Astrocyte (in vitro differentiated cells and primary cell): Measurements from ENCODE around the gene METRNL. TPM values are rescaled to one million over a fixed set of nuclear protein-coding genes. Genes with fewer than 3 reads are reported as not detected.
A peak's percentile ranks its signal among the peaks of the same experiment; 100 is the strongest.
"Not testable (repeated sequence)": the region's sequence is repeated elsewhere in the genome, so short reads cannot be mapped to it uniquely, and the experiment has no call there.

Experiments
- DNase-seq: peaks from one replicate; pipeline ENCODE4 v3.0.0-alpha.2; 2010; ENCODE audit warnings: low read depth
- FAIRE-seq: peaks from 2 replicates; lab custom pipeline; 2011; peaks lifted over from hg19 to GRCh38; lab: Jason Lieb, UNC
- H2AFZ ChIP-seq: 2 replicates; pipeline ENCODE4 v1.6.0; 2012; ENCODE audit warnings: low read depth, low read length, inconsistent platforms
- H3K27ac ChIP-seq: 2 replicates; pipeline ENCODE4 v1.5.1; 2011; ENCODE audit warnings: low read depth, low read length, inconsistent platforms
- H3K27me3 ChIP-seq: 2 replicates; pipeline ENCODE4 v1.6.0; 2011; ENCODE audit warnings: low read length, inconsistent platforms; ENCODE audit not compliant: insufficient read depth
- H3K36me3 ChIP-seq: 2 replicates; pipeline ENCODE4 v1.5.1; 2011; ENCODE audit warnings: low read length, inconsistent platforms; ENCODE audit not compliant: insufficient read depth
- H3K4me1 ChIP-seq: 2 replicates; pipeline ENCODE4 v1.5.1; 2011; ENCODE audit warnings: low read length, inconsistent platforms; ENCODE audit not compliant: insufficient read depth
- H3K4me2 ChIP-seq: 2 replicates; pipeline ENCODE4 v1.6.0; 2012; ENCODE audit warnings: low read length, inconsistent platforms
- H3K4me3 ChIP-seq: 2 replicates; pipeline ENCODE4 v1.5.1; 2011; ENCODE audit warnings: low read depth, mild to moderate bottlenecking, low read length, inconsistent platforms; ENCODE audit not compliant: insufficient read depth
- H3K79me2 ChIP-seq: 2 replicates; pipeline ENCODE4 v1.6.0; 2012; ENCODE audit warnings: mild to moderate bottlenecking, low read length, inconsistent platforms; ENCODE audit not compliant: insufficient read depth
- H3K9ac ChIP-seq: 2 replicates; pipeline ENCODE4 v1.6.0; 2012; ENCODE audit warnings: mild to moderate bottlenecking, low read length, inconsistent platforms
- H3K9me3 ChIP-seq: 2 replicates; pipeline ENCODE4 v1.5.1; 2012; ENCODE audit warnings: low read depth, mild to moderate bottlenecking, low read length, inconsistent platforms; ENCODE audit not compliant: insufficient read depth
- H4K20me1 ChIP-seq: 2 replicates; pipeline ENCODE4 v1.6.0; 2012; ENCODE audit warnings: low read length, inconsistent platforms; ENCODE audit not compliant: insufficient read depth
- H3K27ac Mint-ChIP-seq: one replicate; pipeline ENCODE4 v1.8.0; 2021; ENCODE audit warnings: mild to moderate bottlenecking, mixed read lengths; ENCODE audit not compliant: unreplicated experiment
- H3K27me3 Mint-ChIP-seq: one replicate; pipeline ENCODE4 v1.8.0; 2021; ENCODE audit warnings: low read depth, mixed read lengths; ENCODE audit not compliant: unreplicated experiment
- H3K36me3 Mint-ChIP-seq: one replicate; pipeline ENCODE4 v1.8.0; 2021; ENCODE audit warnings: low read depth, mixed read lengths; ENCODE audit not compliant: unreplicated experiment
- H3K4me1 Mint-ChIP-seq: one replicate; pipeline ENCODE4 v1.8.0; 2021; ENCODE audit warnings: low read depth, mixed read lengths; ENCODE audit not compliant: unreplicated experiment
- H3K4me3 Mint-ChIP-seq: one replicate; pipeline ENCODE4 v1.8.0; 2021; ENCODE audit warnings: mild to moderate bottlenecking, moderate library complexity, mixed read lengths; ENCODE audit not compliant: unreplicated experiment
- H3K9me3 Mint-ChIP-seq: one replicate; pipeline ENCODE4 v1.8.0; 2021; ENCODE audit warnings: mild to moderate bottlenecking, mixed read lengths; ENCODE audit not compliant: unreplicated experiment
- CTCF ChIP-seq: IDR thresholded peaks from 2 replicates; pipeline ENCODE4 v1.5.1; 2011; ENCODE audit warnings: low read depth, mild to moderate bottlenecking, inconsistent platforms, low read length, moderate library complexity; ENCODE audit not compliant: insufficient read depth
- EZH2 ChIP-seq: IDR thresholded peaks from 2 replicates; pipeline ENCODE4 v1.6.1; 2012; ENCODE audit warnings: mild to moderate bottlenecking, low read length, inconsistent platforms; ENCODE audit not compliant: insufficient read depth
- total RNA-seq: library from RNA; stranded (reverse); gene quantifications from 2 replicates; pipeline ENCODE4 v1.2.1, GENCODE V29; 2021

The METRNL gene
- total RNA-seq, 1 donor from 2014 or later: 36.7 TPM

GRCh38 chr17:83041305-83041704 is 38.1 kb upstream of the METRNL start:
- H3K9me3 ChIP-seq: peaks cover 14% of the 10 kb centered on the region
- DNase-seq (peak; percentile 6), FAIRE-seq (no peak)
- peaks cover 3% of the 10 kb centered on the region for H3K36me3 ChIP-seq
- H3K9ac ChIP-seq: no peak overlapping the region
- Mint-ChIP-seq H3K4me3 (no peak overlapping the region), H3K9me3 (peaks cover 18% of the 10 kb centered on the region), H3K36me3 (peaks cover 27% of the 10 kb centered on the region), H3K27me3 (peaks cover 1% of the 10 kb centered on the region), H3K4me1 (no peaks in the 10 kb centered on the region), H3K27ac (no peak overlapping the region)
- no peak overlapping the region for H3K27ac ChIP-seq
- no peaks in the 10 kb centered on the region for H3K4me1 ChIP-seq
- no peaks in the 10 kb centered on the region for H3K27me3 ChIP-seq
- H2AFZ ChIP-seq: no peak overlapping the region
- no peaks in the 10 kb centered on the region for H4K20me1 ChIP-seq
- no peak for TF ChIP-seq EZH2
- TF ChIP-seq CTCF: no peak
- H3K79me2 ChIP-seq: peaks cover 6% of the 10 kb centered on the region
- H3K4me2 ChIP-seq: no peak overlapping the region
- H3K4me3 ChIP-seq: no peak overlapping the region

GRCh38 chr17:83042522-83043158 is 36.8 kb upstream of the METRNL start:
- Histone ChIP-seq H3K4me1 (no peaks in the 10 kb centered on the region), H3K79me2 (peaks cover 11% of the 10 kb centered on the region), H3K9ac (no peak overlapping the region), H3K9me3 (peaks cover 14% of the 10 kb centered on the region), H2AFZ (no peak overlapping the region), H3K4me3 (no peak overlapping the region), H3K36me3 (peaks cover 8% of the 10 kb centered on the region), H3K27ac (no peak overlapping the region), H3K27me3 (no peaks in the 10 kb centered on the region), H3K4me2 (no peak overlapping the region), H4K20me1 (no peaks in the 10 kb centered on the region)
- TF ChIP-seq EZH2 (no peak), CTCF (no peak)
- FAIRE-seq (no peak), DNase-seq (no peak)
- H3K36me3 Mint-ChIP-seq: peaks cover 26% of the 10 kb centered on the region
- no peak overlapping the region for H3K27ac Mint-ChIP-seq
- no peaks in the 10 kb centered on the region for H3K4me1 Mint-ChIP-seq
- no peaks in the 10 kb centered on the region for H3K27me3 Mint-ChIP-seq
- H3K9me3 Mint-ChIP-seq: peaks cover 23% of the 10 kb centered on the region
- no peak overlapping the region for H3K4me3 Mint-ChIP-seq

- H3K9me3 ChIP-seq: peaks cover 14% of the 10 kb centered on the region
- H3K9ac ChIP-seq, H3K27me3 ChIP-seq, H3K4me3 ChIP-seq, H3K27me3 Mint-ChIP-seq, H3K4me3 Mint-ChIP-seq, DNase-seq, FAIRE-seq, H2AFZ ChIP-seq, H3K36me3 ChIP-seq, H3K27ac ChIP-seq, H3K27ac Mint-ChIP-seq, H4K20me1 ChIP-seq, H3K4me1 Mint-ChIP-seq, H3K4me1 ChIP-seq, H3K4me2 ChIP-seq: not testable (repeated sequence)
- Mint-ChIP-seq H3K36me3 (peaks cover 28% of the 10 kb centered on the region), H3K9me3 (peaks cover 23% of the 10 kb centered on the region)
- H3K79me2 ChIP-seq: peaks cover 11% of the 10 kb centered on the region
Observed at GRCh38 chr17:83044479-83044878, 34.9 kb upstream of the METRNL start.
